ENCODE results near the gene SUSD3. TPM values are rescaled to one million over a fixed set of nuclear protein-coding genes. Genes with fewer than 3 reads are reported as not detected.

The SUSD3 gene
- total and polyA plus RNA-seq, 2 of the 4 experiments (the other 2 are of a cell fraction), result 0.54 to 1.5 TPM

DNA sequence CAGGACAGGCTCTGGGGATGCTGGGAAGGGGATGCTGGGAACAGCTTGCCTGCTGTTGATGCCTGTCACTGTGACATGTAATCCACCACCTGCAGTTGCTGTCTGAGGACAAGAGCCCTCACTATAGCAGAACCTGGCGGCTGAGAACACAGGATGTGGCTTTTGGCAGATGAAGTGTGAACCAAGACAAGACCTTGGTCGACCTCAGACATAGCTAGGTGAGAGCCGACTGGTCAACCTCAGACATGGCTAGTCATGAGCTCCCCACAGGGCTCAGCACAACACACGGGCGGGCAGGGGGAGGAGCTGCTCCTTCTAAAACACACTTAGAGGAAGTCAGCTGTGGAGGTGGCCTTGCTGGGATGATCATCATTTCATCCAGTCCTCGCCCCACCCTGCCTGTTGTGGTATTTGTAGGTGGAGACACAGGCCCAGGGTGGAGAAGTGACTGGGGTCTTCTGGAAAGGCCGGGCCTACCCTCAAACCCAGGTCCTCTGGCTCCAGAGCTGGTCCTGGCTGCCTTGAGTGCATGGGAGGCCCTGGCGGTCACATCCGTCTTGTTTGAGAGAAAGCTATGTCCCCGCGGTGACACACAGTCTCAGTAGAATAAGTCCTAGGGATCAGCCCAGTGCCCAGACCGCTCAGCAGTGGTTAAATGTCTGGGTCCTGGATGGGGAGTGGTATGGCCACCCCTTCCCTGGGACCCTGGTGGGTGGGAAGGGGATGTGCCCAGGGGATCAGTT is 6.1 kb downstream of the SUSD3 start:
- peaks cover 4% of the 10 kb centered on the region; the same call in 1 of the 2 replicates for H3K27me3 ChIP-seq (ENCODE audit: control insufficient read depth, insufficient read depth, low read length)
- H4K8ac ChIP-seq (ENCODE audit: low read depth in 2 of 2, low read length in 2 of 2), result no peak overlapping the region
- ChIA-PET CTCF (no interaction called here), POLR2A (ENCODE audit: unreplicated experiment) (no interaction called here)
- no peaks in the 10 kb centered on the region for H4K20me1 ChIP-seq (ENCODE audit: insufficient read depth, low read length)
- no peak overlapping the region for H3K9ac ChIP-seq (ENCODE audit: low read depth, low read length)
- H3K14ac ChIP-seq (replicated peaks; ENCODE audit: low read depth, low read length), result no peak overlapping the region
- no peaks in the 10 kb centered on the region for H3K79me1 ChIP-seq (ENCODE audit: low read depth in 1 of 2, low read length in 2 of 2)
- H3K4me3 ChIP-seq (ENCODE audit: insufficient read depth, low read depth, low read length), result no peak overlapping the region
- no peak overlapping the region for H3K18ac ChIP-seq (ENCODE audit: low read depth, low read length)
- H3K9me1 ChIP-seq (ENCODE audit: insufficient read depth, low read length), result no peaks in the 10 kb centered on the region; the same call in 1 of the 2 replicates
- H2BK15ac ChIP-seq (ENCODE audit: low read depth, low read length), result no peak overlapping the region
- WGBS, 2 experiments (ENCODE audit: extremely low coverage in 2 of 2, insufficient read length in 1 of 2), result no CpG with 5 or more reads among the region's 12 CpGs
- DNase-seq (no peak), ATAC-seq (ENCODE audit: low read depth) (no peak)
- in situ Hi-C loops (cut with MboI; ENCODE audit: low sequenced_read_pairs), result no loop called here
- H3K4ac ChIP-seq (ENCODE audit: low read depth, low read length), result no peak overlapping the region
- H3K9me3 ChIP-seq (ENCODE audit: control insufficient read depth, insufficient read depth, low read length), result no peaks in the 10 kb centered on the region
- H3K4me1 ChIP-seq (ENCODE audit: control insufficient read depth, insufficient read depth, low read length), result peaks cover 2% of the 10 kb centered on the region; the same call in 1 of the 2 replicates
- no peak overlapping the region for H4K5ac ChIP-seq (ENCODE audit: low read depth, low read length)
- no peak overlapping the region for H3K23ac ChIP-seq (ENCODE audit: low read depth, low read length)
- no peak overlapping the region for H2BK120ac ChIP-seq (ENCODE audit: low read depth, low read length)
- no peak overlapping the region for H2AK9ac ChIP-seq (replicated peaks; ENCODE audit: low read depth, low read length, poor library complexity)
- H3K56ac ChIP-seq (ENCODE audit: extremely low read depth, insufficient read depth, low read length), result no peak overlapping the region
- no TSS peak for BruUV-seq (replicated peaks)
- H4K91ac ChIP-seq (ENCODE audit: insufficient read depth, low read depth, low read length), result no peak overlapping the region
- TF ChIP-seq CEBPB (IDR thresholded peaks at IDR 0.05; ENCODE audit: low read depth, low read length), result no peak
- TF ChIP-seq FOS (IDR thresholded peaks at IDR 0.05; ENCODE audit: low read depth, low read length), result no peak
- TF ChIP-seq MAZ (IDR thresholded peaks at IDR 0.05; ENCODE audit: borderline replicate concordance, low read depth, low read length), result no peak
- intact Hi-C loops (cut with micrococcal nuclease), result no loop called here
- no peak overlapping the region for H3K4me2 ChIP-seq (ENCODE audit: low read depth, low read length)
- no peak overlapping the region for H2AK5ac ChIP-seq (ENCODE audit: low read depth, low read length)
- H3K36me3 ChIP-seq (ENCODE audit: control insufficient read depth, insufficient read depth, low read length), result no peaks in the 10 kb centered on the region
- no peak overlapping the region for H3K27ac ChIP-seq (ENCODE audit: insufficient read depth, low read length)
- no peak overlapping the region for H2BK20ac ChIP-seq (ENCODE audit: low read depth, low read length)
- no peak overlapping the region for H2BK5ac ChIP-seq (ENCODE audit: low read depth, low read length, poor library complexity, severe bottlenecking)
- H2AFZ ChIP-seq (replicated peaks; ENCODE audit: low read length, poor library complexity), result no peak overlapping the region
- dilution Hi-C loops (cut with HindIII; ENCODE audit: low sequenced_read_pairs, unreplicated experiment), result no loop called here
